GM06990 (cell line): Measurements from ENCODE around the gene ZNF493.

ENCODE experiments used
- DNase-seq: peaks from one replicate; pipeline ENCODE4 v3.0.0-alpha.2; 2011; ENCODE audit not compliant: insufficient read length; ENCODE audit errors: extremely low read depth
- H3K27me3 ChIP-seq: replicated peaks from 2 replicates; pipeline ENCODE4 v1.6.0; 2011; ENCODE audit warnings: low read length; ENCODE audit not compliant: control insufficient read depth, insufficient read depth
- H3K36me3 ChIP-seq: 2 replicates; pipeline ENCODE4 v1.5.1; 2011; ENCODE audit warnings: low read length; ENCODE audit not compliant: control insufficient read depth, insufficient read depth
- H3K4me3 ChIP-seq: replicated peaks from 2 replicates; pipeline ENCODE4 v1.5.1; 2011; ENCODE audit warnings: low read depth, mild to moderate bottlenecking, control low read depth, low read length
- CTCF ChIP-seq: IDR thresholded peaks from 2 replicates; pipeline ENCODE4 v1.5.1; 2011; ENCODE audit warnings: low read length, control low read depth, mild to moderate bottlenecking, inconsistent platforms; ENCODE audit not compliant: insufficient read depth, poor library complexity, severe bottlenecking

Gene ZNF493

GRCh38 chr19:21463449-21464105, 66.6 kb downstream of the ZNF493 start:
- Histone ChIP-seq H3K36me3 (no peaks in the 10 kb centered on the region), H3K4me3 (no peak overlapping the region), H3K27me3 (no peaks in the 10 kb centered on the region)
- peak; percentile 12 for DNase-seq
- no peak for TF ChIP-seq CTCF

GRCh38 chr19:21466627-21467026, 69.7 kb downstream of the ZNF493 start:
- H3K27me3 ChIP-seq, result no peaks in the 10 kb centered on the region
- DNase-seq, result no peak

GRCh38 chr19:21468791-21469190, 71.9 kb downstream of the ZNF493 start:
- Histone ChIP-seq H3K27me3 (no peaks in the 10 kb centered on the region), H3K36me3 (no peaks in the 10 kb centered on the region), H3K4me3 (no peak overlapping the region)
- no peak for DNase-seq
- no peak for TF ChIP-seq CTCF

More at GRCh38 chr19:21466627-21467026, 69.7 kb downstream of the ZNF493 start:
- no peak for TF ChIP-seq CTCF
- Histone ChIP-seq H3K36me3 (no peaks in the 10 kb centered on the region), H3K4me3 (no peak overlapping the region)

- Histone ChIP-seq H3K4me3 (no peak overlapping the region), H3K36me3 (no peaks in the 10 kb centered on the region), H3K27me3 (no peaks in the 10 kb centered on the region)
- no peak for DNase-seq
- no peak for TF ChIP-seq CTCF
Observed at GRCh38 chr19:21472507-21472906, 75.6 kb downstream of the ZNF493 start.

GRCh38 chr19:21474671-21475181, 77.8 kb downstream of the ZNF493 start:
- Histone ChIP-seq H3K4me3 (no peak overlapping the region), H3K27me3 (no peaks in the 10 kb centered on the region), H3K36me3 (no peaks in the 10 kb centered on the region)
- TF ChIP-seq CTCF, result no peak
- peak; percentile 18 for DNase-seq
